Liver (tissue), 3 donors: ENCODE data around the gene HMX3.

Source experiments
- EGR1 ChIP-seq, 2 donors: IDR thresholded peaks; 2 replicates each; pipeline ENCODE4 v1.6.1; 2016 to 2018; ENCODE audit warnings: antibody characterized with exemption in 2 of 2, low read depth in 2 of 2
- GABPA ChIP-seq, 2 donors: IDR thresholded peaks in 1 of 2; conservative IDR thresholded peaks in 1 of 2; 2 replicates each; pipeline ENCODE4 v1.6.1; 2016; ENCODE audit warnings: antibody characterized with exemption in 2 of 2, mild to moderate bottlenecking in 1 of 2, moderate library complexity in 1 of 2
- HNF4G ChIP-seq: IDR thresholded peaks from 2 replicates; pipeline ENCODE4 v1.6.1; 2016; ENCODE audit warnings: antibody characterized with exemption
- JUND ChIP-seq, 2 donors: IDR thresholded peaks; 2 replicates each; pipeline ENCODE4 v1.6.1; 2016; ENCODE audit warnings: antibody characterized with exemption in 2 of 2
- RAD21 ChIP-seq, 2 donors: IDR thresholded peaks; 2 replicates each; pipeline ENCODE4 v1.6.1; 2016; ENCODE audit warnings: antibody characterized with exemption in 2 of 2, mild to moderate bottlenecking in 2 of 2
- RXRA ChIP-seq, 2 donors: IDR thresholded peaks; 2 replicates each; pipeline ENCODE4 v1.6.1; 2017 to 2018; ENCODE audit warnings: antibody characterized with exemption in 2 of 2, mild to moderate bottlenecking in 1 of 2
- SP1 ChIP-seq: IDR thresholded peaks from 2 replicates; pipeline ENCODE4 v1.6.1; 2018; ENCODE audit warnings: antibody characterized with exemption, mild to moderate bottlenecking
- YY1 ChIP-seq: IDR thresholded peaks from 2 replicates; pipeline ENCODE4 v1.6.1; 2016; ENCODE audit warnings: antibody characterized with exemption, mild to moderate bottlenecking
- TF ChIP-seq, protein P1 (sequence below): IDR thresholded peaks from 2 replicates; pipeline ENCODE4 v1.6.1; 2016; ENCODE audit warnings: antibody characterized with exemption, mild to moderate bottlenecking
- TF ChIP-seq, protein P2 (sequence below): fragments of 150-350 bp; IDR thresholded peaks from 2 replicates; pipeline ENCODE4 v1.5.1; 2017; ENCODE audit warnings: improper control_type of control experiment, low read depth, low read length; ENCODE audit not compliant: missing input control
- TF ChIP-seq, protein P3 (sequence below): IDR thresholded peaks from 2 replicates; pipeline ENCODE4 v1.6.1; 2016; ENCODE audit warnings: antibody characterized with exemption
- TF ChIP-seq, protein P4 (sequence below): IDR thresholded peaks from 2 replicates; pipeline ENCODE4 v1.6.1; 2016; ENCODE audit warnings: antibody characterized with exemption
- donor health status: healthy.
- donor health status: healthy.

DNA sequence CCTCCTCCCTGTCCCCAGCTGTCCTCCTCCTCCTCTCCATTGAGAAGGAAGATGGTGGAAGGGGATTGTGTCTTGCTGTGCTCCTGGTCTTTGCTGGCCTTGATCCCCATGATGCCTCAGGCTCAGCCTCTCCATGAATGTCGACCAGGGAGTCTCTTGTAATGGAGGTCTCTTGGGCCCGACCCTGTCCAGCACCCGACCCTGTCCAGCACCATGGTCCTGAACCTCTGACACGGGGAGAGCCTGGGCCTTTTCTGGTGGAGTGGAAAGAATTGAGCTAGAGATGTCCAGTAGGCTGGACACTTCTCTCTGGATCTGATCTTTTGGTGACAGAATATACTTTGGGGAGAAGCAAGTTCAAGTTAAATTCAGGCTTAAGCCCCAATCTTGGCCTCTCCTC is 42.3 kb upstream of the HMX3 start:
- TF ChIP-seq, protein P1, sequence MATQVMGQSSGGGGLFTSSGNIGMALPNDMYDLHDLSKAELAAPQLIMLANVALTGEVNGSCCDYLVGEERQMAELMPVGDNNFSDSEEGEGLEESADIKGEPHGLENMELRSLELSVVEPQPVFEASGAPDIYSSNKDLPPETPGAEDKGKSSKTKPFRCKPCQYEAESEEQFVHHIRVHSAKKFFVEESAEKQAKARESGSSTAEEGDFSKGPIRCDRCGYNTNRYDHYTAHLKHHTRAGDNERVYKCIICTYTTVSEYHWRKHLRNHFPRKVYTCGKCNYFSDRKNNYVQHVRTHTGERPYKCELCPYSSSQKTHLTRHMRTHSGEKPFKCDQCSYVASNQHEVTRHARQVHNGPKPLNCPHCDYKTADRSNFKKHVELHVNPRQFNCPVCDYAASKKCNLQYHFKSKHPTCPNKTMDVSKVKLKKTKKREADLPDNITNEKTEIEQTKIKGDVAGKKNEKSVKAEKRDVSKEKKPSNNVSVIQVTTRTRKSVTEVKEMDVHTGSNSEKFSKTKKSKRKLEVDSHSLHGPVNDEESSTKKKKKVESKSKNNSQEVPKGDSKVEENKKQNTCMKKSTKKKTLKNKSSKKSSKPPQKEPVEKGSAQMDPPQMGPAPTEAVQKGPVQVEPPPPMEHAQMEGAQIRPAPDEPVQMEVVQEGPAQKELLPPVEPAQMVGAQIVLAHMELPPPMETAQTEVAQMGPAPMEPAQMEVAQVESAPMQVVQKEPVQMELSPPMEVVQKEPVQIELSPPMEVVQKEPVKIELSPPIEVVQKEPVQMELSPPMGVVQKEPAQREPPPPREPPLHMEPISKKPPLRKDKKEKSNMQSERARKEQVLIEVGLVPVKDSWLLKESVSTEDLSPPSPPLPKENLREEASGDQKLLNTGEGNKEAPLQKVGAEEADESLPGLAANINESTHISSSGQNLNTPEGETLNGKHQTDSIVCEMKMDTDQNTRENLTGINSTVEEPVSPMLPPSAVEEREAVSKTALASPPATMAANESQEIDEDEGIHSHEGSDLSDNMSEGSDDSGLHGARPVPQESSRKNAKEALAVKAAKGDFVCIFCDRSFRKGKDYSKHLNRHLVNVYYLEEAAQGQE = no peak
- no peak for TF ChIP-seq RAD21 (IDR thresholded peaks at IDR 0.05)
- TF ChIP-seq, protein P2, sequence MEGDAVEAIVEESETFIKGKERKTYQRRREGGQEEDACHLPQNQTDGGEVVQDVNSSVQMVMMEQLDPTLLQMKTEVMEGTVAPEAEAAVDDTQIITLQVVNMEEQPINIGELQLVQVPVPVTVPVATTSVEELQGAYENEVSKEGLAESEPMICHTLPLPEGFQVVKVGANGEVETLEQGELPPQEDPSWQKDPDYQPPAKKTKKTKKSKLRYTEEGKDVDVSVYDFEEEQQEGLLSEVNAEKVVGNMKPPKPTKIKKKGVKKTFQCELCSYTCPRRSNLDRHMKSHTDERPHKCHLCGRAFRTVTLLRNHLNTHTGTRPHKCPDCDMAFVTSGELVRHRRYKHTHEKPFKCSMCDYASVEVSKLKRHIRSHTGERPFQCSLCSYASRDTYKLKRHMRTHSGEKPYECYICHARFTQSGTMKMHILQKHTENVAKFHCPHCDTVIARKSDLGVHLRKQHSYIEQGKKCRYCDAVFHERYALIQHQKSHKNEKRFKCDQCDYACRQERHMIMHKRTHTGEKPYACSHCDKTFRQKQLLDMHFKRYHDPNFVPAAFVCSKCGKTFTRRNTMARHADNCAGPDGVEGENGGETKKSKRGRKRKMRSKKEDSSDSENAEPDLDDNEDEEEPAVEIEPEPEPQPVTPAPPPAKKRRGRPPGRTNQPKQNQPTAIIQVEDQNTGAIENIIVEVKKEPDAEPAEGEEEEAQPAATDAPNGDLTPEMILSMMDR = no peak
- no peak for TF ChIP-seq SP1
- TF ChIP-seq HNF4G = no peak
- TF ChIP-seq RXRA (IDR thresholded peaks at IDR 0.05) = no peak
- no peak for TF ChIP-seq JUND (IDR thresholded peaks at IDR 0.05)
- TF ChIP-seq YY1 = no peak
- TF ChIP-seq EGR1 (IDR thresholded peaks at IDR 0.05; ENCODE audit: low read depth in 2 of 2) = no peak
- TF ChIP-seq, protein P3, sequence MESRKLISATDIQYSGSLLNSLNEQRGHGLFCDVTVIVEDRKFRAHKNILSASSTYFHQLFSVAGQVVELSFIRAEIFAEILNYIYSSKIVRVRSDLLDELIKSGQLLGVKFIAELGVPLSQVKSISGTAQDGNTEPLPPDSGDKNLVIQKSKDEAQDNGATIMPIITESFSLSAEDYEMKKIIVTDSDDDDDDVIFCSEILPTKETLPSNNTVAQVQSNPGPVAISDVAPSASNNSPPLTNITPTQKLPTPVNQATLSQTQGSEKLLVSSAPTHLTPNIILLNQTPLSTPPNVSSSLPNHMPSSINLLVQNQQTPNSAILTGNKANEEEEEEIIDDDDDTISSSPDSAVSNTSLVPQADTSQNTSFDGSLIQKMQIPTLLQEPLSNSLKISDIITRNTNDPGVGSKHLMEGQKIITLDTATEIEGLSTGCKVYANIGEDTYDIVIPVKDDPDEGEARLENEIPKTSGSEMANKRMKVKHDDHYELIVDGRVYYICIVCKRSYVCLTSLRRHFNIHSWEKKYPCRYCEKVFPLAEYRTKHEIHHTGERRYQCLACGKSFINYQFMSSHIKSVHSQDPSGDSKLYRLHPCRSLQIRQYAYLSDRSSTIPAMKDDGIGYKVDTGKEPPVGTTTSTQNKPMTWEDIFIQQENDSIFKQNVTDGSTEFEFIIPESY = no peak
- TF ChIP-seq, protein P4, sequence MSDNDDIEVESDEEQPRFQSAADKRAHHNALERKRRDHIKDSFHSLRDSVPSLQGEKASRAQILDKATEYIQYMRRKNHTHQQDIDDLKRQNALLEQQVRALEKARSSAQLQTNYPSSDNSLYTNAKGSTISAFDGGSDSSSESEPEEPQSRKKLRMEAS = no peak
- TF ChIP-seq GABPA (IDR thresholded peaks at IDR 0.05 in 1 of 2, conservative IDR thresholded peaks at IDR 0.05 in 1 of 2) = no peak
